HG02981 (cell line): Measurements from ENCODE around the gene WDR20.
"Not testable (repeated sequence)": the region's sequence is repeated elsewhere in the genome, so short reads cannot be mapped to it uniquely, and the experiment has no call there.

Experiments used
- ATAC-seq: cut with Tn5 transposase; IDR thresholded peaks from one replicate; pipeline ENCODE4 v1.9.1; 2021; ENCODE audit warnings: mild to moderate bottlenecking, moderate library complexity; ENCODE audit not compliant: unreplicated experiment

The WDR20 gene

GRCh38 chr14:102139286-102140026, at the start of gene WDR20:
Gene WDR20 (plus strand): TSS chr14:102139897. CDS start chr14:102139924, 27 bp downstream.
- ATAC-seq, result peak; percentile 91

- ATAC-seq, result no peak
Measured at GRCh38 chr14:102090713-102091112, 49.0 kb upstream of the WDR20 start.

- no peak for ATAC-seq
Measured at GRCh38 chr14:102092806-102093205, 46.9 kb upstream of the WDR20 start.

- no peak for ATAC-seq
Measured at GRCh38 chr14:102094101-102094500, 45.6 kb upstream of the WDR20 start.

- no peak for ATAC-seq
Measured at GRCh38 chr14:102095231-102095870, 44.3 kb upstream of the WDR20 start.

GRCh38 chr14:102095871-102096568, 43.7 kb upstream of the WDR20 start:
- no peak for ATAC-seq

- no peak for ATAC-seq
Measured at GRCh38 chr14:102096569-102097188, 43.0 kb upstream of the WDR20 start.

GRCh38 chr14:102097441-102098135, 42.1 kb upstream of the WDR20 start:
- ATAC-seq, result no peak

GRCh38 chr14:102103062-102103695, 36.5 kb upstream of the WDR20 start:
- no peak for ATAC-seq

GRCh38 chr14:102105369-102105768, 34.3 kb upstream of the WDR20 start:
- no peak for ATAC-seq

- ATAC-seq, result not testable (repeated sequence)
Measured at GRCh38 chr14:102109332-102109731, 30.4 kb upstream of the WDR20 start.

- no peak for ATAC-seq
Measured at GRCh38 chr14:102111101-102111500, 28.6 kb upstream of the WDR20 start.

GRCh38 chr14:102116361-102117180, 23.1 kb upstream of the WDR20 start:
- no peak for ATAC-seq

GRCh38 chr14:102117852-102118251, 21.8 kb upstream of the WDR20 start:
- ATAC-seq, result no peak

GRCh38 chr14:102120888-102121287, 18.8 kb upstream of the WDR20 start:
- no peak for ATAC-seq

GRCh38 chr14:102121567-102121966, 18.1 kb upstream of the WDR20 start:
- no peak for ATAC-seq

GRCh38 chr14:102124419-102124818, 15.3 kb upstream of the WDR20 start:
- no peak for ATAC-seq

GRCh38 chr14:102125546-102125945, 14.2 kb upstream of the WDR20 start:
- no peak for ATAC-seq

- ATAC-seq, result no peak
Measured at GRCh38 chr14:102126807-102127455, 12.8 kb upstream of the WDR20 start.
